OCI-LY3 (cell line): ENCODE data around the gene ANKDD1B.

Source experiments
- H2AFZ ChIP-seq: fragments of 200-600, 300-600 bp; shearing (Covaris generic); 2 replicates; pipeline ENCODE4 v1.6.0; 2014; ENCODE audit warnings: antibody characterized with exemption, low read depth, low read length
- H3K27ac ChIP-seq: fragments of 200-600, 300-600 bp; sonication (generic); 2 replicates; pipeline ENCODE4 v1.5.1; 2014; ENCODE audit warnings: mild to moderate bottlenecking, low read length, moderate library complexity, mixed read lengths
- H3K27me3 ChIP-seq: fragments of 200-600, 300-600 bp; sonication (generic); 2 replicates; pipeline ENCODE4 v1.6.1; 2014; ENCODE audit warnings: low read depth, low read length, mixed read lengths
- H3K36me3 ChIP-seq: fragments of 200-600, 300-600 bp; sonication (generic); replicated peaks from 2 replicates; pipeline ENCODE3; 2014; ENCODE audit warnings: low read depth, low read length, mixed read lengths
- H3K4me1 ChIP-seq: fragments of 300-600, 200-600 bp; sonication (generic); 2 replicates; pipeline ENCODE4 v1.6.1; 2014; ENCODE audit warnings: low read length, mixed read lengths
- H3K4me2 ChIP-seq: fragments of 200-600, 300-600 bp; sonication (generic); 2 replicates; pipeline ENCODE4 v1.6.1; 2014; ENCODE audit warnings: low read length, mixed read lengths
- H3K4me3 ChIP-seq: fragments of 300-600, 200-600 bp; sonication (generic); 2 replicates; pipeline ENCODE4 v1.5.1; 2014; ENCODE audit warnings: antibody characterized with exemption, mild to moderate bottlenecking, low read length, moderate library complexity
- H3K79me2 ChIP-seq: fragments of 300-600, 200-600 bp; shearing (Covaris generic); 2 replicates; pipeline ENCODE4 v1.6.1; 2014; ENCODE audit warnings: mild to moderate bottlenecking, low read length, mixed read lengths
- H3K9ac ChIP-seq: fragments of 300-600, 200-600 bp; shearing (Covaris generic); 2 replicates; pipeline ENCODE4 v1.6.0; 2014; ENCODE audit warnings: mild to moderate bottlenecking, low read length, moderate library complexity
- H3K9me3 ChIP-seq: fragments of 200-600, 300-600 bp; shearing (Covaris generic); 2 replicates; pipeline ENCODE4 v1.6.1; 2014; ENCODE audit warnings: low read length, mixed read lengths; ENCODE audit not compliant: insufficient read depth
- H4K20me1 ChIP-seq: fragments of 200-600, 300-600 bp; sonication (generic); 2 replicates; pipeline ENCODE4 v1.6.1; 2016; ENCODE audit warnings: low read length, mixed read lengths; ENCODE audit not compliant: insufficient read depth
- EZH2phosphoT487 ChIP-seq: fragments of 200-600 bp; shearing (Covaris generic); IDR thresholded peaks from 2 replicates; pipeline ENCODE4 v1.6.1; 2018; ENCODE audit warnings: antibody characterized with exemption, mixed run types, low read depth
- TF ChIP-seq, protein P1 (sequence below): fragments of 200-600, 300-600 bp; sonication (generic); IDR thresholded peaks from 2 replicates; pipeline ENCODE4 v1.5.1; 2014; ENCODE audit warnings: antibody characterized with exemption, low read length, low read depth

ANKDD1B gene

DNA sequence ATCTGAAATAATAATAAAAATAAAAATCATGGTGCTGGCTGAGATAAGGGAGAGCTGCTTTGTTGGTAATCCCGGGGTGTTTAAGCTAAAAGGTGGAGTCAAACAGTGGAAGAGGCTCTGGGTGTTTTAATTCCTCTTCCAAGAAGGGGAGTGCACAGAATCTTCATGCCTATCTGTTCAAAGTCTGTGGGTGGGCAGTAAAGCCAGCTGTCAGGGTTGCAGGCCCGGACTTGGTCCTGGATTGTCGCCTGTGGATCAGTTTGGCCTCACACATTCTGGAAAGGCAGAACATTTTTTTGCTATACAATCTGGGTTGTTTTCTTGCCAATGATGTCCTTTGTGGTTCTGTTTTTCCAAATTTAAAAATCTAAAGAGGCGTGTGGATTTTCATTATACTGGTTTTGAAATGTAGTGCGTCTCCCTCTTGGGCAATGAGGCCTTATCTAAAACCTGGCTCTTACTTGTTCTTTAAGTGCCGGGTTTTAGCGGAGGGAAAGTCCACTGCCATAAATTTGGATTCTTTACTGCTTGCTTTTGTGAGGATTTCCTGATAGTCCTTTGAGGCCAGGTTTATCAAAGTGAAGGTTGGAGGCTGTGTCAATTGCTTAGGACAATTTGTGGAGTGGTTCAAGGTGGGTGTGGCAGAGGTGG is 5.8 kb downstream of the ANKDD1B start:
- Histone ChIP-seq H3K4me1 (peaks cover 32% of the 10 kb centered on the region), H3K79me2 (no peaks in the 10 kb centered on the region), H3K27ac (no peak overlapping the region), H3K9ac (no peak overlapping the region), H4K20me1 (no peaks in the 10 kb centered on the region), H2AFZ (no peak overlapping the region), H3K36me3 (no peaks in the 10 kb centered on the region), H3K4me2 (no peak overlapping the region), H3K27me3 (no peaks in the 10 kb centered on the region), H3K4me3 (no peak overlapping the region), H3K9me3 (no peaks in the 10 kb centered on the region)
- TF ChIP-seq EZH2phosphoT487: no peak
- TF ChIP-seq, protein P1, sequence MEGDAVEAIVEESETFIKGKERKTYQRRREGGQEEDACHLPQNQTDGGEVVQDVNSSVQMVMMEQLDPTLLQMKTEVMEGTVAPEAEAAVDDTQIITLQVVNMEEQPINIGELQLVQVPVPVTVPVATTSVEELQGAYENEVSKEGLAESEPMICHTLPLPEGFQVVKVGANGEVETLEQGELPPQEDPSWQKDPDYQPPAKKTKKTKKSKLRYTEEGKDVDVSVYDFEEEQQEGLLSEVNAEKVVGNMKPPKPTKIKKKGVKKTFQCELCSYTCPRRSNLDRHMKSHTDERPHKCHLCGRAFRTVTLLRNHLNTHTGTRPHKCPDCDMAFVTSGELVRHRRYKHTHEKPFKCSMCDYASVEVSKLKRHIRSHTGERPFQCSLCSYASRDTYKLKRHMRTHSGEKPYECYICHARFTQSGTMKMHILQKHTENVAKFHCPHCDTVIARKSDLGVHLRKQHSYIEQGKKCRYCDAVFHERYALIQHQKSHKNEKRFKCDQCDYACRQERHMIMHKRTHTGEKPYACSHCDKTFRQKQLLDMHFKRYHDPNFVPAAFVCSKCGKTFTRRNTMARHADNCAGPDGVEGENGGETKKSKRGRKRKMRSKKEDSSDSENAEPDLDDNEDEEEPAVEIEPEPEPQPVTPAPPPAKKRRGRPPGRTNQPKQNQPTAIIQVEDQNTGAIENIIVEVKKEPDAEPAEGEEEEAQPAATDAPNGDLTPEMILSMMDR: no peak

DNA sequence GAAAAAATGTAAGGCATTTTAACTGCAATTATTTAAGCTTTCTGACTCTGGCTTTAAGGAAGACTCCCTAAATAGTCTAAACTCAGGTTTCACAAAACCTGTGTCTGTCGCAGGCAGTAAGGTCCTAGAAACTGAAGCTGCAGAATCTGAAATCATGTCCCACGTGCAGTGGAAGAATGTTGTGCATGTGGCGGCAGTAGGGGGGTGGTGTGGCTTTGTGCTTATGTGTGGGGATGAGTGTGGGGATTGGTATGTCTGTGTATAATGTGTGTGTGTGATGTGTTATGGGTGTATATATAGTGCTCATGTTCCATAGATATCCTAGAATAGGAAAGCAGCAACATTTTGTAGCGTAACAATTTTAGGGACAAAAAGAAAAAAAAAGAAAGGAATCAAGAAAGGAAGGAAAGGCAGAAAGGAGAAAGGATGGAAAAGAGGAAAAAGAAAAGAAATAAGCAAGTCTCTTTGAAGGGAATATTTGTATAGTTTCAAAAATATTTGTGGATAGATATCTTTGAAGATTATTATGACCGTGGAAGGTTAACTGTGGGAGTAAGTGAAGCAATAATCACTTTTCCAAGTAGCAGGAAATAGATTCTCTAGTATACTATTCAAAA is 6.6 kb downstream of the ANKDD1B start:
- Histone ChIP-seq H4K20me1 (no peaks in the 10 kb centered on the region), H3K27me3 (no peaks in the 10 kb centered on the region), H3K36me3 (no peaks in the 10 kb centered on the region), H3K4me1 (peaks cover 31% of the 10 kb centered on the region), H3K9me3 (no peaks in the 10 kb centered on the region), H3K4me2 (no peak overlapping the region), H3K79me2 (no peaks in the 10 kb centered on the region), H3K27ac (no peak overlapping the region), H2AFZ (no peak overlapping the region), H3K4me3 (no peak overlapping the region), H3K9ac (no peak overlapping the region)
- TF ChIP-seq, protein P1: no peak
- TF ChIP-seq EZH2phosphoT487: no peak

DNA sequence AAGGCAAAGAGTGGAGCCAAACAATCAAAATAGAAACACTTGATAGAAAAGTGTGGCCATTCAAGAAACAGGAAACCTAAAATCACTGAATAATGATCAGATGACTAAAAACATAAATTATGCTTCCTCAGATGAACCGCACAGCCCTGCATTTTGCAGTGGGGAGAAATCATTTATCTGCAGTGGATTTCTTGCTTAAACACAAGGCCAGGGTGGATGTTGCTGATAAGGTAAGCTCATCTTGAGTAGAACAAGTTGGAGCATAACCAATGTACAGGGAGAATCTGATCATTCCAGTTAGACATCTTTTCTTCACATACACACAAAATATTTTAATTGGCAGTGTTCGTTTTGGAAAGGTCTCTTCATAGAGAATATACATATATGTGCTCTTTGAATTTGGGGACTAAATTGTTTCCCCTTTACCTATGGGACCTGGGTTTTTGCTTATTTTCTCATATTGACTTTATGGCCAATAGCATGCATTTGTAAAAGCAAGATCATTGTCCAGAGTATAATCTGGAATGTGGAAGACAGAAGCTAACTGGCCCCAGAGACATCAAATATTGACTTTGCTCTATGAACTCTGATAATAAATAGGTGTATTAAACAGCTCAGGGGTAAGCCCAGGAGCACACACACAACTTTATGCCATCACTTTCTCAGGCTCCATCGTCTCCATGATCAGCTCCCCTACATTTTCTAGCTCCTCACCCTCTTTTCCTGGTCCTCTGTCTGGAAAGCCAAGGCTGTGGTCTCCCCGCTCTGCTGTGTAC is 9.1 kb downstream of the ANKDD1B start:
- Histone ChIP-seq H3K4me2 (peak overlapping the region; percentile 39), H3K9me3 (no peaks in the 10 kb centered on the region), H3K27ac (no peak overlapping the region), H3K9ac (no peak overlapping the region), H3K4me1 (peaks cover 23% of the 10 kb centered on the region), H3K79me2 (no peaks in the 10 kb centered on the region), H3K4me3 (no peak overlapping the region), H4K20me1 (no peaks in the 10 kb centered on the region), H2AFZ (no peak overlapping the region), H3K36me3 (no peaks in the 10 kb centered on the region), H3K27me3 (no peaks in the 10 kb centered on the region)
- no peak for TF ChIP-seq EZH2phosphoT487
- TF ChIP-seq, protein P1: no peak

DNA sequence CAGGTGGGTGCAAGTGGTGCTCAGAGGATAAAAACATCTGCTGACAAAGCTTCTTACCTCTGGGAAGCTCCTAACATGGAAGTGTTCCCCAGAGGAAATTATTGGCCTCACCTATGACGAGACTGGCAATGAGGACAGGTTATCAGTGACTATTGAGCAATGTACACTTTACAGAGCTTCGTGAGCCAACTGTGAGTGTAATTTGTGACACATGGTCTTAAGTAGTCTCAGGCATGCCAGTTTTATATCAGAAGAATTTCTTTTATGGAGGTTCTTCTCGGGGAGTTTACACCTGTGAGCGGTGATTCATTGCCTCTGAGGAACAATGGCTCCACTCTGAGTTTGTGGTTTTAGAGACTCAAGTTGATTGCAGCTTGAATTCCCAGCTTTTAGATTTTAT is 11.3 kb downstream of the ANKDD1B start:
- no peaks in the 10 kb centered on the region for H3K9me3 ChIP-seq
- no peak overlapping the region for H3K9ac ChIP-seq
- no peak overlapping the region for H3K4me2 ChIP-seq
- H3K4me3 ChIP-seq: no peak overlapping the region
- no peak overlapping the region for H3K27ac ChIP-seq
- no peaks in the 10 kb centered on the region for H3K36me3 ChIP-seq
- H2AFZ ChIP-seq: no peak overlapping the region
- no peaks in the 10 kb centered on the region for H3K27me3 ChIP-seq
- no peaks in the 10 kb centered on the region for H4K20me1 ChIP-seq
- TF ChIP-seq, protein P1: no peak
- no peak for TF ChIP-seq EZH2phosphoT487
- H3K79me2 ChIP-seq: no peaks in the 10 kb centered on the region
- peaks cover 19% of the 10 kb centered on the region for H3K4me1 ChIP-seq
